Muscle of back (tissue), 13 donors: ENCODE data around the gene SLC8A1. TPM values are rescaled to one million over a fixed set of nuclear protein-coding genes. Genes with fewer than 3 reads are reported as not detected.

ENCODE experiments used
- DNase-seq, 3 donors: peaks; one replicate each; pipeline versions ENCODE4 v3.0.0 to v3.0.0-alpha.2; 2013
- long read RNA-seq, 9 donors: transcript quantifications; one replicate each; lab custom pipeline, GENCODE V29; 2026
- polyA plus RNA-seq, 10 donors: library from polyadenylated mRNA; unstranded; fragments of 120-200 nt; gene quantifications; one replicate each; pipeline ENCODE4 v1.2.1, GENCODE V29; 2013; ENCODE audit not compliant: insufficient read length in 10 of 10

SLC8A1 gene
- 10 to 100 TPM in 2 of 10 donors, 1 to 10 TPM in 8; 4.9 to 11.4 (median 7.9) TPM for polyA plus RNA-seq
- long read RNA-seq, donor 1: 0 reads
- long read RNA-seq, donor 2: 0 reads
- long read RNA-seq, donor 3: 0 reads
- long read RNA-seq, donor 4: 0 reads
- long read RNA-seq, donor 5: 0 reads
- long read RNA-seq, donor 6: 0 reads
- long read RNA-seq, donor 7: 0 reads
- long read RNA-seq, donor 8: 0 reads
- long read RNA-seq, donor 9: 0 reads

- peak; percentile 42 to 83 (median 55) for DNase-seq
Observed at GRCh38 chr2:40451918-40452605, at the start of gene SLC8A1. SLC8A1 (minus strand) TSS chr2:40452090.

DNA sequence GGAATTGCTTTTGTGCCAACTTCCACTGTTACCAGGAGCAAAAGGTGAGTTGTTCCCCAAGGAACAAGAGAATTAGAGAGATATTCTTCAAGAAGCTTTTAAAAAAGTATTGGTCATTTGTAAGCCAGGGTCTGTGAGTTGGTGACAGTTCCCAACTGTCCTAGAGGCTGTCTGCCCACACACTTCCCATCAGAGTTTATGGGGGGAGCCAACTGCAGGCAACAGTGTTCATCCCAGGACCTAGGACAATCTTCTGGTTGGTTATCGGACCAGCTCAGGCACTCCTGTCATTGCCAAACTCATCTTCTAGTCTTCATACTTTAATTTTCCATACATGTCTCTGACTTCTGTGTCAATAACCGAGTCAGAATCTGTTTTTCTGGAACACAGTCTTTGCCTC lies 47.5 kb upstream of the SLC8A1 start:
- DNase-seq: no peak

GRCh38 chr2:40497251-40497859 lies 45.5 kb upstream of the SLC8A1 start:
- DNase-seq: no peak

DNA sequence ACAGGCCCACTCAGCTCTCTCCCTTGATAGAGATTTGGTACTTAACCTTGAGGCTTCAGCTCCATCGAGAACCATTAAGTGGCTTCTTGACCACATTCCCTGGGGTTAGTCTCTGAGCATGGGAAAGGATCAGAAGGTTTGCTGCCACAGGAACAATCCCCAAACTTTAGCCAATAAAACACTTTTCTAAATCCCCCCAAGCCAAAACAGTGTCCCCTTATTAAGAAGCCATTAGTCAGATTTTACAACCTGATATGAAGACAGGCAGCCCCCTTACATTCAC lies 37.7 kb upstream of the SLC8A1 start:
- DNase-seq: no peak

DNA sequence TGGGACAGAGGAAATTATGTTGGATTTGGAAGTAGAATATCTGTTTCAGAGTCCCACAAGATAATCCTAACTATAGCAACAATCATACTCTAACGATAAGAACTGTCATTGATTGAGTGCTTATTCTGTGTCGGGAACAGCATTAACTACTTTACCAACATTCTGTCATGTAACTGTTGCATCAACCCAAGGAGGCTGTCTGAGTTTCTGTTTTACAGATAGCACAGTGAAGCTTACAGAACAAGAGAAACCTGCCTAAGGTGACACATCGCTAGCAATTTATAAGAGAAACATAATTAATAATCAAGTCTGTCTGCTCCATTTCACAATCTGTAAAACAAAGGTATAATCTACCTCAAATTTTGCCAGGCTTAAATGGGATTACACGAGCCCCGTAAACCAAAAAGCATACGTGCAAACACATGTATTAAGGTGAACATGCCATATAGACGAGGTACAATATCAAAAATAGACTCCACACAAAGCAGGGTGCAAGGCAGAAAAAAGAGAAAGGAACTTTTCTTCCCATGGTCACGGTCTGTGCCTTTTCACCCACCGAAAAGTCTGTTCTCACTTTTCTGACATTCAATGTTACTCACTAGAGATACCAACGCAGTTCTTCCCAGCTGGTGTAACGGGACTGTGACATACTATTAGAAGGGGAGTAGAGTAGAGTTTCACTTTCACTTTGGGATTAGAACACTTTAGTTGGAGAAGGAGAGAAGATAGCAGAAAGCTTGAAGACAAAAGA lies 37.2 kb upstream of the SLC8A1 start:
- DNase-seq: peak in 2 of 3 donors; percentile 35 to 49

DNA sequence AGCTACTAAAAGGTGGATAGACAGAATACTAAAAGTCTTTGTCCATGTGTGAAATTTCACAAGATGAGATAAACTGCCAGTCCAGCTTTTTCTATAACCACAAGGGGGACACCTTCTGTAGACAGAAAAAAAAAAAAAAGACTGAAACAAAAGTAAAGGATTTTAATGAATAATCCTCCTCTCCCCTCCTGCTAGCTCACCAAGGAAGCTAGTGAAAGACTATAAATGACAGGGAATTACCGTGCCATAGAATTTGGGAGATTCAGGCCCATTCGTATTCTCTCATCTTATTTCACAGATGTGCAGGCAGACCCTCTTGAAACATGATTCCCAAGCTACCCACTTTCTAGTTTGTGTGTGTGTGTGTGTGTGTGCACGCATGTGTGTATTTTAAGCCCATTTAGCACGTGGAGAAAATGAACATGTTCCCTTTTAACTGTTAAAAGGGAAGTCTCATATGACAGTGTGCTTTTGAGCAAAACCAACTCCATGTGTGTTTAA lies 36.3 kb upstream of the SLC8A1 start:
- peak in 2 of 3 donors; percentile 27 to 58 for DNase-seq

DNA sequence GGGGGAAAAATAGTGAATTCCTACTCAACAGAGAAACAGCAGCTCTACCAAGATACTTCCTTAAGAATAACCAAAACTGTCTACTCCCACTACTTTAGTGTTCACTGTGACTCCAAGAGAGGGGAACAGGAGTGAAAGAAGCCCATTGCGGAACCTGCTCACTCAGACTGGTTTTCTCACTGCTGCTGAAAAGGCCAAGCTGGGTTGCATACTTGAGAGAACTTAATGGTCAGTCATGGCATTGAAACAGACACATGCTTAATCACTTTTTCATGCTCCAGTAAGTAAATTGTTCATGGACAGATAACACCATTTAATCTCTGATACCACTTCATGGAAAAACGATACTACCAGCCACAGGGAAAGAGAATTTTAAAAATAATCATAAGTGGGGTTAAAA lies 35.7 kb upstream of the SLC8A1 start:
- peak in 1 of 3 donors; percentile 27 for DNase-seq

GRCh38 chr2:40485854-40486253 lies 34.0 kb upstream of the SLC8A1 start:
- no peak for DNase-seq

- no peak for DNase-seq
Observed at GRCh38 chr2:40485318-40485717, 33.4 kb upstream of the SLC8A1 start.

GRCh38 chr2:40483549-40484243 lies 31.8 kb upstream of the SLC8A1 start:
- DNase-seq: no peak

DNA sequence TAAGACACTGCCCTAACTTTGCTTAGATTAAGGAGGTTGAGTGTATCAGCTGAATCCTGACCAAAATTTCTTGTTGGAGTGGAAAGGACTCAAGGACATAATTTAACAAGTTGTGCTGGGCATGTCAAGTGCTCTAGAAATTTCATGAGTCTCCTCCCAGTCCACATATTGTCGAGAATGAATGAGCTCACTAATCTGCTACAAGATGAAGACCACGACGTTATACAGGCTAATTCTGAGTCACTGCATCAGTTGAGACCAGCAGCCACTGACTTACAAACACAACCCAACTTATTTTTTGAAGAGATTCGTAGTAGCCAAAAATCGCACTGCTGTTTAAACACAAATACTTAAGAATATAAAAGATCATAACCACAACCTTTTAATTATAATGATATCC lies 28.7 kb upstream of the SLC8A1 start:
- DNase-seq: no peak

DNA sequence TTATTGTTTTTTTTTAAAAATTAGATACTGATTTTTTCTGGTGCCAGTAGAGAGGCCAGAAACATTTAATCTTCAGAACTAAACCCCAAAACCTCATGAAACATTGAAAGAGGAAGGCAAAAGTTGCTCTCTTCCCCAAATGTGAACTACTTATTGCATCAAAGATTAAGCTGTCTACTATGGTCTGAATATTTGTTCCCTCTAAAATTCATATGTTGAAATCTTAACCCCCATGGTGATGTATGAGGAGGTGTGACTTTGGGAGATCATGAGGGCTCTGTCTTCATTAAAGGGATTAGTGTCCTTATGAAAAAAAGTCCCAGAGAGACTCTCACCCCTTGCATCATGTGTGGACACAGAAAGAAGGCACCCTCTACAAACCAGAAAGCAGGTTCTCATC lies 28.2 kb upstream of the SLC8A1 start:
- DNase-seq: no peak

- DNase-seq: no peak
Observed at GRCh38 chr2:40477361-40477760, 25.5 kb upstream of the SLC8A1 start.

- no peak for DNase-seq
Observed at GRCh38 chr2:40476436-40476835, 24.5 kb upstream of the SLC8A1 start.

GRCh38 chr2:40474306-40474705 lies 22.4 kb upstream of the SLC8A1 start:
- DNase-seq: no peak

DNA sequence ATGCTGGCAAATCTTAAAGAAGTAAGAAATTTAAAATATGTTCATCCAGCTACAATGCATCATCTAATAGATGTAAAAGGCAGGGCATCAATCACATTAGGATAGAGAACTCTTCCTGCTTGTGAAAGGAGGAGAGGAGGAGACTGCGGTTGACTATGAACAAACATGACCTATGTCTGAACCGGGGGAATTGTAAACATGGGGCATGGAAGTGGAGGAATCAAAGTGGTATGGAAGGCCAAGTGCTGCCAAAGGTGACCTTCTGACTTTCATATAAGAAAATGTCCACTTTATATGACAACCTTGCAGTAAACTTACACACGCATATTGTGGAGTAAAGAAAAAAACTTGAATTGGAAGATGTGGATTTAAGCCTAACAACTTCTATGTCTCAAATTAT lies 20.0 kb upstream of the SLC8A1 start:
- no peak for DNase-seq

DNA sequence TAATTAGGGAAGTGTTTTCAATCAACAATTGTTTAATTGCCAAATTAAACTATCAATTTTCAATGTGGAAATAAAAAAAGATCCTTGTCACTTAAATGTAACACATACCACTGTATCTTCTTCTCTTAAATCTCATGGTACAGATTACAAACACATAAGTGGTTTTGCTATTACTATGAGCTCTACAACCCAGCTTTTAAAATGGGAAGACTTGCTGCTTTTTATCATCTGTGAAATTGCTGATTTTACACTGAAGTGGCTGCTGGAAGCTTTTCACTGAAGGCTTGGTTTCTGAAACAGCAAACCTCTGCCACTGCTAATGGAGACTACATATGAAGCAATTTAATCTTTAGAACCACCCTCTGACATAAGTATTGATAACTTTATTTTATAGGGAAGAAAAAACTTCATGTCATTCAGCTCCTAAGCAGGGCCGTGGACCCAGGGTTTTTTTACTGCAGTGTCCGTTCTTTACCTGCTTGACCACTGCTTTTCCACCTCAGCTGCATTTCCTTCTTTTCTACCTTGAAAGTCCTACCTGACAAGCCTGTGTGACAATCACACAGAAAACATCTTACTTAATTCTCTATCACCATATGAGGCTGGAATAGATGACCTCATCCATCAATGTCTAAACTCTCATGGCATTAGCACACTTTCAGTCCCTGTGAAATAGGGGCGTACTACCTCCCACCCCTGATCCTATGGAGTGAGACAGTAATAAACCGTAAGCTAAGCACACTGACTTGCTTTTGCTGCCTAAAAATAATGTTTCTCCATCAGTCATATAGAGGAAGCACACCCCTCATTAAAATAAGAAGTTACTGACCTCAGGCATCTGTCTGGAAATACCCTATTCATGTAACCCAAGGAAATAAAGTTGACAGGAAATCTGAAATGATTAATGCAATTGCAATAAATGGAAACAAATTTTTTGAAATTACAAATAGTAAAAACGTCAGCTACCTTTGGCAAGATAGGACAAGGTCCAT lies 19.2 kb upstream of the SLC8A1 start:
- DNase-seq: no peak

DNA sequence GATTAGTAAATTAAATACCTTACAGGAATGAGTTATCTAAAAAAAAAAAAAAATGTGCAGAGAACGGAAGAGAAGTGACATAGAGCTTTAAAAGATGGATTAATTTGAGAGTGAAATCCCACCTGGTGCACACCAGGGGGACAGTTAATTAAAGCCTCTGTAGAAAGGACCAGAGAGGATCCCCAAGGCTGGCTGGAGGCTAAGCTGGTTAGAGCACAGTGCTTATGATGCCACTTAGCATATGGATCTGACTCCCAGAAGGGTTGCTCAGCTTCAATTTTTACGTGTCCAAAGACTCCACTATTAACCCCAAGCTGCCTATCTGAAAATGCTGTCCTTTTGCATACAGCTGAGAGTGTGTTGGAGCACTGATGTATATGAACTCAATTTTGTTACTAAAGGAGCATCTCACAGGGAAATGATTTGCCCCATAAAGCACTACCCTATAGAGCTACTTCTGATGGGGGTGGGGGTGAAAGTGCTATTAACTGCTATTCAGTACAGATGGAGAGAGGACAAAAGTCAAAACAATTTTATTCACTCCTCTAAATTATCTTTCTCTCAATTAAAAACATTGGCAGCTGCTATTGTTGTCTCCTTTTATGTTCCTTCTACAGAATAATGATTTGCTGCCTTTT lies 15.2 kb upstream of the SLC8A1 start:
- no peak for DNase-seq

DNA sequence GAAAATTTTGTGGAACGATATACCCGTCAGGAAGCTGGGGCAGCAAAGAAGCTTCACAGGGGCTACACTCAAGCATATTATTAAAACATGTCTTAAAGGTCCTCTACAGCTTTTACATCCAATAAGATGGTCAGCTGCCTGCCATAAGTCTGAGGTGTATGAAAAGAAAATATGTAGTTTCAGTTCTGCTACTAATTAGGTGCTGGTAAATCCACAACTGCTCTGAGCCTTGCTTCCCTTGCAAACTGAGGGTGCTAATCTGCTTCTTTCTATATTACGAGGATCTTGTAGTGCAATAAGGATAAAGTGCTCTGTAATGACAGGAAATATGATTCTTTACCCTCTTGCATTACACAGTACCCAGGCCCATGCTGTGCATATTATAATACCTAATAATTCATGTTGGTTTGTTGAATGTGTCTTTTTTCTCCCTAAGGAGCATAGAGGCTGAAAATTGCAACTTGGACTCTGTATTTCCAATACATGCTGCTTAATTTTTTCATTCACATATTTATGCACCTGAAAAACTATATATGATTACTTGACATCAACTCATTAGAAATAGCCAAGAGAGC lies 14.5 kb upstream of the SLC8A1 start:
- DNase-seq: no peak

DNA sequence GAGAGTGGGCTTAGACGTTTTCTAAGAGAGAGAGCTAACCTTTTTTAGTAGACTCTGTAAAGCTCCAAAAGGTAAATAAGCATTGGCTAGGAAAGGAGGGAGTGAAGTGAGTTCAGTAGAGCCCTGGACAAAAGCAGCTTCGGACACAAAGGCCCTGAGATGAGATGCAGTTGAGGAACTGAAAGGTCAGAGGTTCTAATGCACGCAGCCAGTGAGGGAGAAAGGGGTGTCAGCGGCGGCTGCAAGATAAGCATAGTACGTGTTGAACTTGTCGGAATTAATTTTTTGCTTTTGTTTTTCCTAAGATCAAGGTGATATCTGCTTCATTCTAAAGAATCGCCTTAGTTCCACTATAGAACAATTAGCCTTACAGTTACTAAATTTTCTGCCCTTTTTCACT lies 11.2 kb upstream of the SLC8A1 start:
- no peak for DNase-seq
